CD4-positive, alpha-beta T cell treated with Interleukin-17A for 4 hours (primary cell): ENCODE results near the gene GRK4.
"Not testable (repeated sequence)": the region's sequence is repeated elsewhere in the genome, so short reads cannot be mapped to it uniquely, and the experiment has no call there.

ENCODE experiments used
- DNase-seq: peaks from one replicate; pipeline ENCODE4 v3.0.0-alpha.2; 2020; ENCODE audit warnings: mixed read lengths

The GRK4 gene

GRCh38 chr4:3043282-3044020 is 80.1 kb downstream of the GRK4 start:
- no peak for DNase-seq

GRCh38 chr4:3044870-3045819 is 81.8 kb downstream of the GRK4 start:
- peak; percentile 55 for DNase-seq

GRCh38 chr4:3046162-3046561 is 82.8 kb downstream of the GRK4 start:
- no peak for DNase-seq

- no peak for DNase-seq
Observed at GRCh38 chr4:3046623-3047022, 83.3 kb downstream of the GRK4 start.

- DNase-seq = peak; percentile 69
Observed at GRCh38 chr4:3047464-3048286, 84.3 kb downstream of the GRK4 start.

GRCh38 chr4:3051141-3051897 is 87.9 kb downstream of the GRK4 start:
- DNase-seq = not testable (repeated sequence)

- no peak for DNase-seq
Observed at GRCh38 chr4:3054169-3054759, 90.9 kb downstream of the GRK4 start.

GRCh38 chr4:3059943-3060342 is 96.6 kb downstream of the GRK4 start:
- no peak for DNase-seq

GRCh38 chr4:3060946-3061345 is 97.6 kb downstream of the GRK4 start:
- DNase-seq = no peak

GRCh38 chr4:3062471-3062870 is 99.1 kb downstream of the GRK4 start:
- no peak for DNase-seq

GRCh38 chr4:3065551-3065950 is 102.2 kb downstream of the GRK4 start:
- DNase-seq = no peak

- no peak for DNase-seq
Observed at GRCh38 chr4:3066836-3067400, 103.5 kb downstream of the GRK4 start.

GRCh38 chr4:3067473-3068001 is 104.2 kb downstream of the GRK4 start:
- DNase-seq = no peak

GRCh38 chr4:3069661-3070199 is 106.4 kb downstream of the GRK4 start:
- no peak for DNase-seq

- no peak for DNase-seq
Observed at GRCh38 chr4:3070709-3071500, 107.5 kb downstream of the GRK4 start.

- no peak for DNase-seq
Observed at GRCh38 chr4:3071811-3072210, 108.4 kb downstream of the GRK4 start.

- DNase-seq = no peak
Observed at GRCh38 chr4:3073158-3074077, 110.0 kb downstream of the GRK4 start.

GRCh38 chr4:3074078-3074845 is 110.9 kb downstream of the GRK4 start, which contains the start of the genes HTT and HTT-AS:
HTT (plus strand) TSS chr4:3074681; CDS start chr4:3074826, 145 bp downstream.
HTT-AS (minus strand) TSS chr4:3074538.
- peak; percentile 100 for DNase-seq
